EH (cell line): ENCODE data around the gene CRIP2.

ENCODE experiments used
- DNase-seq: peaks from one replicate; pipeline ENCODE4 v3.0.0-alpha.2; 2015; ENCODE audit warnings: low read depth

The CRIP2 gene

GRCh38 chr14:105499256-105500035 is 24.8 kb downstream of the CRIP2 start:
- no peak for DNase-seq

DNA sequence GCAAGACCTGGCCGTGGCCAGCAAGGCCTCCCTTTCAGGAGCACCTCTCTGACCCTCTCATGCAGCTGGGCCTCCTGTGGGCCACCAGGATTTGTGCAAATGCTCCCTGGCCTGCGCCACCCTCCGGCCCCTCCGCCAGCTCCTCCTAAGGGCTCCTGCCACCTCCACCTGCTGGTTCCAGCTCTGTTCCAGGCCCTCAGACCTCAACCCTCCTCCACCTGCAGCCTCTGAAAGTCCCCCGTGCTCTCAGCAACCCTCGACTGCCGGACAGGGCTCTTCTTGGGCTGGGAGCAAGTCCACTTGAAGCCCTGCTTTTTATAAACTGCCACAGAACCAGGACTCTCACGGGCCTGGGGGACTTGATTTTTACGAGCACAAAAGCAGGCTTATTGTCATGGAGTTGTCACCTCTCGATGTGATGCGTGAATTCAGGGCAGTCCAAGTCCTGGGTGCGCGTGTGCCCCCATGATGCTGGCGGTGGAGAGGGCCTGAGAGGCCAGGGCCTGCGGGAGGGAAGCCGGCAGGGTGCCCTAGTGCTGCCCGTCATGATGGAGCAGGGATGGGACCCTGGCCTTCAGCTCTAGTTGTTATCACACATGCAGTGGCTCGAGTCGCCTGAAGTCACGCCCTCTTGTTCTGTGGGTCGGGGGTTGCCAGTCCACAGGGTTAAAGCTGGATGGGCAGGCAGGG is 25.6 kb downstream of the CRIP2 start:
- no peak for DNase-seq

DNA sequence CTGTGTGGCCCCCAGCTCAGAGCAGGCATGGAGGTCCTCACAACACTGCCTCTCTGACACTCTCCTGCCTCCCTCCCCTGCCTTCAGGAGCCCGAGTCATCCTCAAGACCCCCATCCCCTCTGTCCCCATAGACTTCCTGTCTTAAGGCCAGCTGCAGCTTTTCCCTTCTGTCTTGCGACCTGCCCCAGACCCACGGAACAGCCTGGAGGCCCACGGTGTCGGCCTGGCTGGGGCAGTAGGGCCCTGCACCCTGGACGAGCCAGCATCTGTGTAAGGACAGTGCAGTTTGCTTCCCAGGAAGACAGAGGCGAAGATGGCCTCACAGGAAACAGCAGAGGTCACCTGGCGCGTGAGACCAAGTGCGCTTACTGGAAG is 26.1 kb downstream of the CRIP2 start:
- no peak for DNase-seq

GRCh38 chr14:105501504-105502291 is 27.1 kb downstream of the CRIP2 start:
- no peak for DNase-seq

GRCh38 chr14:105502446-105503295 is 28.1 kb downstream of the CRIP2 start:
- DNase-seq, result no peak

- no peak for DNase-seq
Observed at GRCh38 chr14:105503296-105503640, 28.6 kb downstream of the CRIP2 start.

DNA sequence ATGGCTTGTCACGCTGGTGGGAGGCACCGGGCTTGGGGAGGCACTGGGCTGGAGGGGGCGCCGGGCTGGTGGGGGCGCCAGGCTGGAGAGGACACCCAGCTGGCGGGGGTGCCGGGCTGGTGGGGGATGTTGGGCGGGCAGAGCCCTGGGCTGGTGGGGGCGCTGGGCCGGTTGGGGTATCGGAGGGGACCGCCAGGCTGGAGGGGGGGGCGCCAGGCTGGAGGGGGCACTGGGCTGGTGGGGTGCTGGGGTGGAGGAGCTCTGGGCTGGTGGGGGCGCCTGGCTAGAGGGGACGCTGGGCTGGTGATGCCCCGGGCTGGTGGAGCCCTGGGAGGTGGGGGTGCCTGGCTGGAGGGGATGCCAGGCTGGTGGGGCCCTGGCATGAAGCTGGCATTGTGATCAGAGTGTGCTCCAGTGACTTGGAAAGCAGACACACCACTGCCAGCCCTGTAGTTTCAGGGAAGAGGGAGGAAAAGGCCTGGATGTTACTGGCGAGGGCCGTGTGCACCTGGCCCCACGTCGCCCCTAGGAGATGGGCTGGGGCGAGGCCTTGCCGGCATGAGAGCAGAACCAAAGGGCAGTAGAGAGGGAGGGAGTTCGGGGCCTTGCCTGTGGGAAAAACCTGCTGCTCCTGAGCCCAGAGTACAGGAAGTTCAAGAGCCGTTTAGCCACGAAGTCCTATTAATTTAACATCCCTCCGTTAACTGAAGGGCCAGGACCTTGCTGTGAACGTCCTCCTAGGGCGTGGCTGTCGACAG is 29.5 kb downstream of the CRIP2 start:
- DNase-seq, result no peak

DNA sequence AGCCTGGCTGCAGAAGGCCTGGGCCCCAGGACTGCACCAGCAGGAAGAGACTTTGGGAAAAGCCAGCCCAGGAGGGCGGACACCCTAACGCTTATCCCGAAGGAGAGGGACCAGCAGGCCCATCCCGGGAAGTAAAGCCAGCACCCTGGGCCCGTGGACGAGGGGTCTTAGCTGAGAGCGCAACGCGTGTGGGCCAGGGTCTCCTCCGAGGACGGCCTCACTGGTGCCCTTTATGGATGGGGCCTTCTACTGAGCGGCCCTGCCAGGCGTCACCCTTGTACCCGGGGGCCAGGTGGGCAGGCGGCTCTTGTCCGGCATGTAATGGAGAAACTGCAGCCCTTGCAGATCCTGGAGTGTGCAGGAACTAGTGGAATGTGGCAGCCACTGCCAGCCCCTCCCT is 30.5 kb downstream of the CRIP2 start:
- DNase-seq, result no peak

GRCh38 chr14:105507247-105507646 is 32.6 kb downstream of the CRIP2 start:
- no peak for DNase-seq

- no peak for DNase-seq
Observed at GRCh38 chr14:105508069-105508468, 33.4 kb downstream of the CRIP2 start.

- DNase-seq, result no peak
Observed at GRCh38 chr14:105508601-105509000, 34.0 kb downstream of the CRIP2 start.

DNA sequence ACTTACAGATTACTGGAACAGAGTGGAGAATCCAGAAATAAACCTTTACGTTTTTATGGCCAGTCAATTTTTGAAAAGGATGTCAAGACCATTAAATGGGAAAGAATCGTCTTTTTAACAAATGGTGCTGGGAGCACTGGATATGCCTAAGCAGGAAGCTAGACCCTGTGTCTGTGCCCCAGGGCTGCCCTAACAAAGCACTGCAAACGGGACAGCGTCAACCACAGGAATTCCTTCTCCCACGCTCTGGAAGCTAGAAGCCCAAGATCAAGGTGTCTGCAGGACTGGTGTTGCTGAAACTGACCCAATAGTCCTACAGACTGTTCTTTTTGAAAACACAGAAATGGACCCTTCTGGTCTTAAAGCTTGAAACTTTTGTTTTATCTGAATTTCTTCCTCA is 42.5 kb downstream of the CRIP2 start:
- peak; percentile 31 for DNase-seq

GRCh38 chr14:105519946-105520698 is 45.5 kb downstream of the CRIP2 start:
- no peak for DNase-seq

DNA sequence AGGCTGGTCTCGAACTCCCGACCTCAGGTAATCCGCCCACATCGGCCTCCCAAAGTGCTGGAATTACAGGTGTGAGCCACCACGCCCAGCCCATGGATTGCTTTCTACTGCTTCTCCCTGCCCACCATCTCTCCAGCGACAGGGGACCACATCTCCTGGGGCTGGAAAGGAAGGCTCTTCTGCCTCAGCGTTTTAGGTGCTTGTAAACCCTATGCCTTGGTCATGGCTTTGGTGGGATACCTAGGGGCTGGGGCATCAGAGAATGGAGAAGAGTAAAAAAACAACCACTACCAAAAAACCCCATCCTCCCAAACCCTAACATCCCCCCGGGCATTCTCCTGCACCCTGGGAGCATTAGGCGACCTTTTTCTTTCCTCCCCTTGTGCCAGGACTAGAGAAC is 50.7 kb downstream of the CRIP2 start:
- DNase-seq, result no peak

DNA sequence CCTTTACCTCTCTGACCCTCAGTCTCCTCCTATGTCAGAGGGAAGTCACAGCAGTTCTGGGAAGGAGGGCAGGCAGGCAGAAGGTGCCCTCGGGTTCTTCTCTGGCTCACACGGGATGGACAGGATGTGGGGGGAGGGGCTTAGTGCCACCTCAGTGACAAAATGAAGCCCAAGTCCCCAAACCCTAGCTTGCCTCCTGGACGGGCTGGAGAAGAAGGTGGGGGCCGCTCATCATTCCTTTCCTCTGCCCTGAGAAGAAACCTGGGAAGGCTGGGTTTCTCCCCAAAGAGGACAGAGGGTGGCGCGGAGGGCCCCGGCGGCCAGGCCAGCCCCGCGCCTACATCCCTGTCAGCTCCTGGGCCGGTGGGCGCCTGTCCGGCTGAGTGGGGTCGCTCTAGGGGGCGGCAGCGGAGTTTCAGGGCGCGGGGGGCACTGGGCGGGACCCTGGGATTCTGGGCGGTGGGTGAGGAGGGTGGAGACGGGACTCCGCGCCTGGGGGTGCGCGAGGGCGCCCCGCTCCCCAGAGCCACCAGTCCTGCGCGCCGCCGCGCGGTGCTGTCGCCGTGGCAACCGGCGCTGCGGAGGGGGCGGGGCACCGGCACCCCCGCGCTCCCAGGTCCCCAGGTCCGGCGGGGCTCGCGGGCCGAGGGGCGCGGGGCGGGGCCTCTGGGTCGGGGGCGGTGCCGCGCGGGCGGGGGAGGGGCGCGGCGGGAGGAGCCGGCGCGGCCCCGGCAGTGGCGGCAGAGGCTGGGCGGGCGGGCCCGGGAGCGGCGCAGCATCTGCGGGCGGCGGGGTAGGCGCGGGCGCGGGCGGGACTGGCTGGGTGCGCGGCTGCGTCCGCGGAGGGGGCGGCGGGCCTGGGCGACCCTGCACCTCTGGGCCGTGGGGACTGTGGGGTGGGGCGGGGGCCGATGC is 51.5 kb downstream of the CRIP2 start, which contains the start of gene TMEM121:
Gene TMEM121, plus strand, starts transcription at position 723 of the 915 bp plus-strand sequence. CDS start 2,252 bp downstream, outside the sequence.
- peak; percentile 39 for DNase-seq

DNA sequence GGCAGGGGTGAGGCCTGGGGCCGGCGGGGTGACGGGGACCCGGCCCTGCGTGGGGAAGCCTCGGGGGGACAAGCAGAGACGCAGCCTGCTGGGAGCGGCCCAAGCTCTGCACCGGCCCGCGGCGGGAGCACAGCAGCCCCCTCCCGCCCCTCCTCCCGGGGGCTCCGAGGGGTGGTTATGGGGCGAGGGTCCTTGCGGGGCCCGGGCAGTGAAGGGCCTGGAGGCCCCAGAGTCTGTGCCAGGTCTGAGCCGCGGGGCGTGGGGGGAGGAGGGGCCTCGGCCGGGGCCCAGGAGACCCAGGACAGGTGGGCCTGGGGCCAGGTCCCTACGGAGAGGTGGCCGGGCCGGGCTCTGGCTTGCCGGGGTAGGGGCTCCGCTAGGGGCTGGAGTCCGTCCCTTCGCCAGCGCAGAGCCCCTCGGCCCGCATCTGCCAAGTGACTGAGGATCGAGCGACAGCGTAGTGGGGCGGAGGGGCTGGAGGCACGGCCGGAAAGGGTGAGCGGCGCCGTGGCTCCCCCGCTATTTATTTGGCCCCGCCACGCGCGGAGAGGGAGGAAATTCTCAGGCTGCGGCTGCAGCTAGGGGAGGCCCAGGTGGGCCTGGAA is 52.3 kb downstream of the CRIP2 start:
- DNase-seq, result peak; percentile 7

DNA sequence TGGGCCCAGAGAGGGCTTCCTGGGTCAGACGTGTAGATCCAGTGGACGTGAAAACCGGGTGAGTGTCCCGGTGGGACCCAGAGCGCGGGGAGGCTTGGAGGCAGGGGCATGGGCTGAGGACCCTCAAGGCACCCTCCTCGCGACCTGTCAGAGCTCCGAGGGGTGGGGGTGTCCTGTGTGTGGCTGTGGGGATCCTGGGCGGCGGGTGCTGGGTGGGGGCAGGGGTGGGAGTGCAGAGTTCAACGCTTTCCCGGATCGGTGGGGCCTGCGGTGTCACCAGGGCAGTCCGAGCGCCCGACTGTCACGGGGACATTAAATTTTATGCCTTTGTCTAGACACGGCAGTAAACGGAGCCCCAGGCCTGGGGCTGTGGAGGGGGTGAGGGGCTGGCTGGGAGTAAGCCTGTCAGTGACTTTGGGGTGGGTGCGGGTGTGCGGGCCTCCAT is 52.8 kb downstream of the CRIP2 start:
- no peak for DNase-seq

- DNase-seq, result peak; percentile 71
Observed at GRCh38 chr14:105527826-105528585, 53.4 kb downstream of the CRIP2 start.
